ENCODE measurements around the gene NAV2. TPM values are rescaled to one million over a fixed set of nuclear protein-coding genes. Genes with fewer than 3 reads are reported as not detected.

The NAV2 gene
- total RNA-seq, 2 experiments from 2014 or later = 0.23 to 0.36 TPM

- ATAC-seq = no peak
- Mint-ChIP-seq H3K36me3 (ENCODE audit: low read depth) (no peaks in the 10 kb centered on the region), H3K27me3 (no peaks in the 10 kb centered on the region), H3K27ac (no peak overlapping the region), H3K4me3 (no peak overlapping the region), H3K9me3 (no peaks in the 10 kb centered on the region), H3K4me1 (ENCODE audit: low read depth) (no peaks in the 10 kb centered on the region)
- intact Hi-C loops (cut with micrococcal nuclease) = no loop called here
- DNase-seq = no peak
- ChIA-PET CTCF (no interaction called here), POLR2A (no interaction called here)
- no peak for TF ChIP-seq CTCF (IDR thresholded peaks at IDR 0.05)
Observed at GRCh38 chr11:20059587-20060021, 347.0 kb downstream of the NAV2 start.

- intact Hi-C loops (cut with micrococcal nuclease) = no loop called here
- Mint-ChIP-seq H3K27me3 (no peaks in the 10 kb centered on the region), H3K4me3 (no peak overlapping the region), H3K36me3 (ENCODE audit: low read depth) (no peaks in the 10 kb centered on the region), H3K9me3 (no peaks in the 10 kb centered on the region), H3K27ac (no peak overlapping the region), H3K4me1 (ENCODE audit: low read depth) (no peaks in the 10 kb centered on the region)
- TF ChIP-seq CTCF (IDR thresholded peaks at IDR 0.05) = no peak
- CTCF ChIA-PET = no interaction called here
- POLR2A ChIA-PET = no interaction called here
- ATAC-seq = no peak
- DNase-seq = no peak
Observed at GRCh38 chr11:20060181-20060580, 347.5 kb downstream of the NAV2 start.

- no peak for ATAC-seq
- H3K27me3 Mint-ChIP-seq = no peaks in the 10 kb centered on the region
- CTCF ChIA-PET = no interaction called here
- no peak overlapping the region for H3K27ac Mint-ChIP-seq
- DNase-seq = no peak
- no peak for TF ChIP-seq CTCF (IDR thresholded peaks at IDR 0.05)
- no peak overlapping the region for H3K4me3 Mint-ChIP-seq
- intact Hi-C loops (cut with micrococcal nuclease) = no loop called here
- no peaks in the 10 kb centered on the region for H3K36me3 Mint-ChIP-seq (ENCODE audit: low read depth)
- no peaks in the 10 kb centered on the region for H3K9me3 Mint-ChIP-seq
- H3K4me1 Mint-ChIP-seq (ENCODE audit: low read depth) = no peaks in the 10 kb centered on the region
- POLR2A ChIA-PET = no interaction called here
Observed at GRCh38 chr11:20060647-20061205, 348.1 kb downstream of the NAV2 start.

GRCh38 chr11:20061776-20062175 lies 349.1 kb downstream of the NAV2 start:
- H3K27ac Mint-ChIP-seq = no peak overlapping the region
- H3K36me3 Mint-ChIP-seq (ENCODE audit: low read depth) = no peaks in the 10 kb centered on the region
- ChIA-PET CTCF (no interaction called here), POLR2A (no interaction called here)
- TF ChIP-seq CTCF (IDR thresholded peaks at IDR 0.05) = no peak
- no peak for ATAC-seq
- DNase-seq = no peak
- intact Hi-C loops (cut with micrococcal nuclease) = no loop called here
- H3K27me3 Mint-ChIP-seq = no peaks in the 10 kb centered on the region
- no peaks in the 10 kb centered on the region for H3K4me1 Mint-ChIP-seq (ENCODE audit: low read depth)
- no peaks in the 10 kb centered on the region for H3K9me3 Mint-ChIP-seq
- H3K4me3 Mint-ChIP-seq = no peak overlapping the region

GRCh38 chr11:20064961-20065405 lies 352.3 kb downstream of the NAV2 start:
- no peaks in the 10 kb centered on the region for H3K4me1 Mint-ChIP-seq (ENCODE audit: low read depth)
- ATAC-seq (no peak), DNase-seq (no peak)
- H3K9me3 Mint-ChIP-seq = no peaks in the 10 kb centered on the region
- no peaks in the 10 kb centered on the region for H3K36me3 Mint-ChIP-seq (ENCODE audit: low read depth)
- POLR2A ChIA-PET = no interaction called here
- intact Hi-C loops (cut with micrococcal nuclease) = no loop called here
- CTCF ChIA-PET = interaction anchor here (1.1 to 1.7 kb wide), 2 partner anchors 112 to 126 kb away, joined by 4 to 5 read pairs; no protein-coding TSS in a partner anchor
- no peak for TF ChIP-seq CTCF (IDR thresholded peaks at IDR 0.05)
- H3K4me3 Mint-ChIP-seq = no peak overlapping the region
- no peak overlapping the region for H3K27ac Mint-ChIP-seq
- H3K27me3 Mint-ChIP-seq = peaks cover 2% of the 10 kb centered on the region
